GM20000 (cell line): ENCODE measurements around the gene TAS2R3.

Experiments used
- DNase-seq: peaks from one replicate; pipeline ENCODE4 v3.0.0; 2012; ENCODE audit warnings: low spot score
- CTCF ChIP-seq: IDR thresholded peaks from 2 replicates; pipeline ENCODE4 v1.5.1; 2012; ENCODE audit warnings: mild to moderate bottlenecking, control low read depth; ENCODE audit errors: extremely low read depth, missing control alignments

Gene TAS2R3

GRCh38 chr7:141731476-141732149, 32.3 kb upstream of the TAS2R3 start:
- DNase-seq, result no peak

GRCh38 chr7:141737118-141737835, 26.6 kb upstream of the TAS2R3 start:
- no peak for DNase-seq
- no peak for TF ChIP-seq CTCF

More at GRCh38 chr7:141731476-141732149, 32.3 kb upstream of the TAS2R3 start:
- no peak for TF ChIP-seq CTCF

DNA sequence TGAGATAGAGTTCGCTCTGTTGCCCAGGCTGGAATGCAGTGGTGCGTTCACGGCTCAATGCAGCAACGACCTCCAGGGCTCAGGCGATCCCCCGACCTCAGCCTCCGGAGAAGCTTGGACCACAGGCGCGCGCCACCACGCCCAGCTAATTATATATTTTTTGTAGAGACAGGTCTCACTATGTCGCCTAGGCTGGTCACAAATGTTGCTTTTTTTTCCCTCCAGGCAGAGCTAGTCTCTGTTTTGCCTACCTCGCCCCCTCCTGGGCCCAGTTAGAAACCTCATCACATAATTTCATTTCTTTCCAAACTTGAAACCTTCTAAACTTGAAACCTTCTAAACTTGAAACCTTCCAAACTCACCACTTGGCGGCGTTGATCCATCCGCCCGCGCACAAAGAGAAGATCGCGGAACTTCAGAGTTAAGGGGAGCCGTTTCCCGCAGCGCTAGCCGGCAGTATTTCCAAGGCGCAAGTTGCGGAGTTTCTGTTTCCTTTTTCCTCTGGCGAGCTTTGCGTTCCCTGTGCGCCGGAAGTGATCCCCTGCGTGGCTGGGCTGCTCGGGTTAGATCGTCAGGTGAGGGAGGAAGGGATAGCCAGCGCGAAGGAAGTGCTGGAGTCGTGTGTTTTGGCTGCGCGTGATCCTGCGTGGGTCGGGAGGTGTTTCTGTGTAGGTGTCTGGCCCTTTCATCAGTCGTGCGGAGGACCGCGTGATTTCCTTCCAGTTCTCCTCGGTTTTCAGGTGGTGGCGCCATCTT, 25.9 kb upstream of the TAS2R3 start, which contains the start of gene SSBP1:
Gene SSBP1 (plus strand): TSS at position 523 of the 756 bp plus-strand sequence. CDS start 809 bp downstream, outside the sequence.
- peak; percentile 81 for DNase-seq
- peak; percentile 55 for TF ChIP-seq CTCF

DNA sequence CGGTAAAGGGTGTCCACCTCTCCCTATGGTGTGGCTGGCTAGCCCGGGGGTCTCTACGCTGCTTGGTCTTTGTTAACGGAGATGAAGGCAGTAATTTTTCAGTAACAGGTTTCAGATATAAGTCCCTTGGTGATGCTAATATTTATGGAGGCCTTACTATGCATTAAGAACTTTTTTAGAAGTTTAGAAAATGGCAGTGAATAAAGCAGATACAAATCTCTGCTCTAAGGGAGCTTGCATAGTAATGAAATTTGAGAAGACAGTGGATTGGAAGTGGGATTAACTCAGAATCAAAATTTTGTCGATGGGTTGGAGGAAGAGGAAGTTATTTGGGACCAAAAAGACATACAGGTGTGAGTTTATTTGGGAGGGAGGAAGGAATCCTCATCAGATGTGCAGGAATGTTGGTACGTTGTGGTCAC, 25.3 kb upstream of the TAS2R3 start:
- DNase-seq, result no peak
- TF ChIP-seq CTCF, result no peak

GRCh38 chr7:141739250-141739649, 24.6 kb upstream of the TAS2R3 start:
- TF ChIP-seq CTCF, result no peak
- DNase-seq, result no peak

GRCh38 chr7:141742229-141742628, 21.7 kb upstream of the TAS2R3 start:
- no peak for DNase-seq
- TF ChIP-seq CTCF, result no peak

DNA sequence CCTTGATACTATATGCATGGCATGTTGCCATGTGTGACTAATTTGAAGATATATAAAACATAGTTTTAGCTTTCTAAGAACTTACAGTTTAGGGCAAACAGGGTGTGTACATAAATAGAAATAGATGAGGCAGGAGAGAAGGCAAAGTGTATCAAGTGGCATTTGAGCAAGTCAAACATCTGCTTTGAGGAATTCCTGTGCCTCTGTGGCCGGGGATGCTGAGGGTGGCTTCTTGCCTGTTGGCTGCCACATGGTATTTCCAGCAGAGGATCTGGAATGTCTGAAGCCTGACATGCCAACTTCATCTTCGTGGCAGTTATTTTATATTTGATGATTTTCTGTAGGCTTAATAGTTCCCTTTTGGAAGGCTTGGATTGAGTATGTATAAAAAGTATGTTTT, 19.8 kb upstream of the TAS2R3 start:
- no peak for TF ChIP-seq CTCF
- DNase-seq, result no peak
